Immature natural killer cell (primary cell): ENCODE data around the gene SEMA3F. TPM values are rescaled to one million over a fixed set of nuclear protein-coding genes. Genes with fewer than 3 reads are reported as not detected.

Experiments used
- DNase-seq, 3 donors: peaks; one replicate each; pipeline ENCODE4 v3.0.0; 2022; ENCODE audit warnings: mixed read lengths in 1 of 3
- H3K27ac Mint-ChIP-seq, 6 donors: one replicate each; pipeline ENCODE4 v1.8.0; 2020; ENCODE audit warnings: mixed read lengths in 6 of 6, mild to moderate bottlenecking in 5 of 6, inconsistent platforms in 4 of 6, moderate library complexity in 3 of 6
- H3K27me3 Mint-ChIP-seq, 3 donors: one replicate each; pipeline ENCODE4 v1.8.0; 2020 to 2021; ENCODE audit warnings: low read depth in 3 of 3, mild to moderate bottlenecking in 3 of 3, mixed read lengths in 3 of 3, moderate library complexity in 3 of 3, inconsistent platforms in 1 of 3
- H3K36me3 Mint-ChIP-seq, 3 donors: one replicate each; pipeline ENCODE4 v1.8.0; 2020; ENCODE audit warnings: mixed read lengths in 3 of 3, inconsistent platforms in 2 of 3, mild to moderate bottlenecking in 2 of 3
- H3K4me1 Mint-ChIP-seq, 2 donors: one replicate each; pipeline ENCODE4 v1.8.0; 2020; ENCODE audit warnings: inconsistent platforms in 2 of 2, mild to moderate bottlenecking in 2 of 2, mixed read lengths in 2 of 2, moderate library complexity in 1 of 2
- H3K4me3 Mint-ChIP-seq, 5 donors: one replicate each; pipeline ENCODE4 v1.8.0; 2020; ENCODE audit warnings: mild to moderate bottlenecking in 5 of 5, mixed read lengths in 5 of 5, inconsistent platforms in 3 of 5, moderate library complexity in 3 of 5
- H3K9me3 Mint-ChIP-seq, 6 donors: one replicate each; pipeline ENCODE4 v1.8.0; 2020; ENCODE audit warnings: mild to moderate bottlenecking in 6 of 6, mixed read lengths in 6 of 6, inconsistent platforms in 4 of 6, moderate library complexity in 3 of 6
- polyA plus RNA-seq, 3 donors: library from polyadenylated mRNA; unstranded; fragments of 300-500 nt; fragmentation: Illumina TruSeq; gene quantifications; one replicate each; pipeline ENCODE4 v1.2.3, GENCODE V29; 2021

Gene SEMA3F
- polyA plus RNA-seq, 3 donors from 2014 or later: not detected

DNA sequence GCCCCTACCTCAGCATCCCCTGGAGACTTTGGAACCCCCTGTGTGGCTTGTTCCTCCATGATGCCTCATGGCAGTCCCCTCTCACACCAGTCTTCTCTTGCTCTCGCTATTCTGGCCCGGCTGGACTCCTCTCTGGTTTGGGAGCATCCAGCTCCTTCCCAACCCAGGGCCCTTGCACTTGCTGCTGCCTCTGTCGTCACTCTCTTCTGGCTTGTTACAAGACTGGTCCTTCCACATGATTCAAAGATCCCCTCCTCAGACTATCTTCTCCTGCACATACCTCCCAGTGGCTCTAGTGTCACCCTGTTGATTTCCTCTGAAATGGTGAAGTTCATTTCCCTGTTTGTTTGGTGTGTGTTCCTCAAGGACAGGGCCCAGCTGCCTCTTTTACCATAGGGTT is 74.4 kb downstream of the SEMA3F start:
- Mint-ChIP-seq H3K9me3 (no peaks in the 10 kb centered on the region), H3K36me3 (no peaks in the 10 kb centered on the region), H3K27me3 (peaks cover 2 to 6% (median 6%) of the 10 kb centered on the region in 3 donors), H3K27ac (peak overlapping the region in 2 of 6 donors; percentile 23 to 71), H3K4me3 (peak overlapping the region in 2 of 5 donors; percentile 24 to 26), H3K4me1 (peaks cover 29 to 35% of the 10 kb centered on the region in 2 donors)
- no peak for DNase-seq

DNA sequence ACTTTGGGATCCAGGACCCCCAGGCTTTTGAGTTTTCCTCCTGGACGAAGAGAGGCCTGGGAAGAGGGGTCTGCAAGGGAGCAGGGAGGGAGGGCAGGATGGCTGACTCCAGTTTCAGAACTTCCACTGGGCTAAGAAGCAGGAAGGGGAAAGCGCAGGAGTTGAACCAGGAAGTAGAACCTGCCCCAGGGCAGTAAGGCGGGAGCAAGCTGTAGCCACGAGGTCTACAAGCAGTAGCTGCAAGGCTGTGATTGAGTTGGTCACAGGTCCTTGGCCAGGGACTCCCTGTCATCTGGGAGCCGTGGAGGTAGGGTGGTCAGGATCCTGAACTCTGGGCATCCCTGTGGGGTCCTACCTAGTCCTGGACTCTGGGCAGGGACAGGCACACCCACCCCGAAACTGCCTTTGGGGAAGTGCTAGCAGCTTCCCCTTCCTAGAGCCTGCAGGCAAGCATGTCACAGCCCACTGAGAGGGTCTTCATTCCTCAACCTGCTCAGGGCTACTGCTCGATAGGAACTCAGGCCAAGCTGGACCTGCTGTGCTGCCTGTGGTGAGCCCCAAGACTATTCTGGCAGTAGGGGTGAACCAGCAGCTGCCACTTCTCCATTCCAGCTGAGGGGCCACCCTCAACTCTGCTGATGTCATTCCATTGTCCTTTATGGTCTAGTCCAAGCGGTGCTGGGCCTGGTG is 75.1 kb downstream of the SEMA3F start:
- Mint-ChIP-seq H3K27ac (peak overlapping the region in 1 of 6 donors; percentile 28), H3K4me3 (no peak overlapping the region), H3K36me3 (no peaks in the 10 kb centered on the region), H3K9me3 (no peaks in the 10 kb centered on the region), H3K4me1 (peaks cover 33 to 34% of the 10 kb centered on the region in 2 donors), H3K27me3 (peaks cover 0 to 6% (median 6%) of the 10 kb centered on the region in 3 donors)
- DNase-seq: no peak

- Mint-ChIP-seq H3K27ac (peak overlapping the region in 2 of 6 donors; percentile 3 to 28), H3K4me1 (peaks cover 33 to 38% of the 10 kb centered on the region in 2 donors), H3K27me3 (peaks cover 0 to 10% (median 6%) of the 10 kb centered on the region in 3 donors), H3K9me3 (no peaks in the 10 kb centered on the region), H3K4me3 (peak overlapping the region in 1 of 5 donors; percentile 1), H3K36me3 (no peaks in the 10 kb centered on the region)
- DNase-seq: no peak
Observed at GRCh38 chr3:50230794-50231125, 75.6 kb downstream of the SEMA3F start.

DNA sequence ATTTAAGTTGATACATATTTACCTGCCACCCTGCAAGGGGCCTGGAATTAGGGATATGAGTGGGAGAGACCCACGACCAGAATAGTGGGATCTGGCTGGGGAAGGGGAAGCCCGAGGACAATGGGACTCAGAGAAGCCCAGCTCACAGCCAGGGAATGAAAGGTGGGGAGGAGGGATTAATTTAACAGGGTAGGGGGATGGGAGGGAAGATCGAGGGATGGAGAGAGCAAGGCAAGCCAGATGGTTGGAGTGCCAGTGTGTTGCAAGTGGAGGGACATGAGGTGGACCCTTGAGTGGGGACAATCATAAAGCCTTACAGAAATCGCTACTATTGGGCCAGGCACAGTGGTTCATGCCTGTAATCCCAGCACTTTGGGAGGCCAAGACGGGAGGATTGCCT is 76.5 kb downstream of the SEMA3F start:
- Mint-ChIP-seq H3K27me3 (peaks cover 0 to 13% (median 0%) of the 10 kb centered on the region in 3 donors), H3K36me3 (no peaks in the 10 kb centered on the region), H3K9me3 (no peaks in the 10 kb centered on the region), H3K27ac (no peak overlapping the region), H3K4me1 (peaks cover 28 to 32% of the 10 kb centered on the region in 2 donors), H3K4me3 (no peak overlapping the region)
- no peak for DNase-seq

GRCh38 chr3:50232303-50232702 is 77.2 kb downstream of the SEMA3F start:
- no peak for DNase-seq
- H3K4me3 Mint-ChIP-seq: no peak overlapping the region
- peak overlapping the region in 1 of 6 donors; percentile 32 for H3K27ac Mint-ChIP-seq
- H3K9me3 Mint-ChIP-seq: no peaks in the 10 kb centered on the region
- peaks cover 21 to 27% of the 10 kb centered on the region in 2 donors for H3K4me1 Mint-ChIP-seq
- no peaks in the 10 kb centered on the region for H3K36me3 Mint-ChIP-seq
- peaks cover 0 to 7% (median 0%) of the 10 kb centered on the region in 3 donors for H3K27me3 Mint-ChIP-seq

DNA sequence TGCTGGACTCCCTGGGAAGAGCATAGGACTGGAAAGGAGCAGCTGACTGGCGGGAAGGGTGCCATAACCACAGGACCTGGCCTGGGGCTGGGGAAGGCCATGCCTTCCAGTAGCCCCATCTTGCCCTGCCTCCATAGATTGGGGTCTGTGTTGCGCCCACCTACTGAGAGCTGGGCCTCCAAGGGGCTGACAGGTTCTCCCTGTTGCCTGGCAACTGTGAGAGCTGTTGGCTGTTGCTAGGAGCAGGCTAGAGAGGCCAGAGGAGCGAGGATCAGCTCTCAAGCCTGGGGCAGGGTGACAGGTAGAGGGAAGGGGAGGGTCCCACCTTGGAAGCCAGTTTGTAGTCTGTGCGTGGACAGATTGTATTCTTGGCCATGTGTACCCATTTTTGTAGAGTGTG is 78.1 kb downstream of the SEMA3F start:
- peaks cover 0 to 7% (median 5%) of the 10 kb centered on the region in 3 donors for H3K27me3 Mint-ChIP-seq
- no peaks in the 10 kb centered on the region for H3K36me3 Mint-ChIP-seq
- H3K4me3 Mint-ChIP-seq: no peak overlapping the region
- peak overlapping the region in 2 of 6 donors; percentile 67 for H3K27ac Mint-ChIP-seq
- no peak for DNase-seq
- H3K9me3 Mint-ChIP-seq: no peaks in the 10 kb centered on the region
- H3K4me1 Mint-ChIP-seq: peaks cover 20 to 26% of the 10 kb centered on the region in 2 donors

- peaks cover 38 to 46% of the 10 kb centered on the region in 2 donors for H3K4me1 Mint-ChIP-seq
- no peaks in the 10 kb centered on the region for H3K9me3 Mint-ChIP-seq
- H3K27me3 Mint-ChIP-seq: peaks cover 0 to 7% (median 5%) of the 10 kb centered on the region in 3 donors
- DNase-seq: peak; percentile 99
- peak within 1 kb of the TSS; percentile 91 to 96 (median 94) for H3K27ac Mint-ChIP-seq
- H3K4me3 Mint-ChIP-seq: peak within 1 kb of the TSS; percentile 96 to 99 (median 97)
- H3K36me3 Mint-ChIP-seq: no peaks in the 10 kb centered on the region
Observed at GRCh38 chr3:50235716-50236483, 80.8 kb downstream of the SEMA3F start, which contains the start of gene GNAI2. Gene GNAI2, plus strand, starts transcription at chr3:50236204. Its CDS starts 132 bp downstream, at chr3:50236336.

DNA sequence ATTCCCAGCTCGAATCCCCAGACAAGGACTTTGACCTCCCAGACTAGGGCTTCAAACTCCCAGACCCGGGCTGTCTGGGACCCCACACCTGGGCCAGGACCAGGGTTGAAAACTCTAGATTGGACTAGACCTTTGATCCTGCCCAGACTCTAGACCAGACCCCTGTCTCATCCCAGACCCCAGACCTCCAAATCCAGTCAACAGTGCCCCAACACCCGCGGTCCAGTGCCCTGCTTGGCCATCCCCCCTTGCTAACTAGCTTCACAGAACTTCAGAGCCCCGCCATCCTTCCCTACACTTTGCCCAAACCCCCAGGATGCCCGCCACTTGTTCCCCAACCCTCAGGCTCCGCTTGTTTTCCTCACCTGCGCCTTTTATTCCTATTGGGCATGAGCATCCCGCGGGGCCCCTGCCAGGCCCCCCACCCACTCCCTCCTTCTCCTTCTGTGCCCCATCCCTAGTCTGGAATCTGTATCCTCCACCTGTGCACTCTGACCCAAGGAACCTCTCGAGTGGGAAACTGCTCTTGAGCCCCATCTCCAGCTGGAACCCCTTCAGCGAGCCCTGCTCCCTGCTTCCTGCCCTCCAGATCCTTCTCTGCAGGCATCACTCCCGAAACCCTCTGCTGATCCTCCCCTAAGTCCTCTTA is 81.5 kb downstream of the SEMA3F start:
- Mint-ChIP-seq H3K27me3 (peaks cover 0 to 9% (median 5%) of the 10 kb centered on the region in 3 donors), H3K36me3 (no peaks in the 10 kb centered on the region), H3K27ac (peak overlapping the region; percentile 90 to 96 (median 94))

DNA sequence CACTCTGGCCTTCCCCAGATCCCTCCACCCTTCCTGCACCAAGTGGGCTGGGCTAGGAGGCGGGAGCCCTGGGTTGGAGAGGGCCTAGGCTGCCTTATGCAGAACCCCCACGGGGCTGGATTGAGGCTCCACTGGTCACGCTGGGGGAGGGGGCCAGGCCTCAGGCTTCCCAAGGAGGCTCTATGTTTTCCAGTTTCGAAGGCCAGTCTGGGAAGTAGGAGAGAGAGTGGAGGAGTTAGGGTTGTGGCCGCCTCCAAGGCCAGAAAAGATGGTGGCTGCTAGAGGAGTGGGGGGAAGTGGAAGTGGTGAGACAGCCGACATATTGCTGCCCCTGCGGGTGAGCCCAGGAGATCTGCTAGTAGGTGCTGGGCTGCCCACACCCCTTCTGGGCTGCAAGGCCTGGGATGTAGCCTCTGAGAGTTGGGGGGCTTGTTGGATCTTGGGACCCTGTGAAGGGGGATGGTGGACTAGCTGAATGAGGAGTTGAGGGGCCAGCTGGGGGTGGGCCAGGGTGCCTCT is 82.1 kb downstream of the SEMA3F start:
- Mint-ChIP-seq H3K4me3 (peak overlapping the region; percentile 96 to 99 (median 97)), H3K36me3 (no peaks in the 10 kb centered on the region), H3K9me3 (no peaks in the 10 kb centered on the region), H3K27me3 (peaks cover 0 to 9% (median 6%) of the 10 kb centered on the region in 3 donors), H3K27ac (peak overlapping the region; percentile 90 to 96 (median 94)), H3K4me1 (peaks cover 50 to 59% of the 10 kb centered on the region in 2 donors)
- DNase-seq: peak; percentile 37 to 39 (median 38)

More for the DNA sequence above, 81.5 kb downstream of the SEMA3F start:
- DNase-seq: no peak
- Mint-ChIP-seq H3K9me3 (no peaks in the 10 kb centered on the region), H3K4me3 (peak overlapping the region; percentile 96 to 99 (median 97)), H3K4me1 (peaks cover 44 to 53% of the 10 kb centered on the region in 2 donors)

DNA sequence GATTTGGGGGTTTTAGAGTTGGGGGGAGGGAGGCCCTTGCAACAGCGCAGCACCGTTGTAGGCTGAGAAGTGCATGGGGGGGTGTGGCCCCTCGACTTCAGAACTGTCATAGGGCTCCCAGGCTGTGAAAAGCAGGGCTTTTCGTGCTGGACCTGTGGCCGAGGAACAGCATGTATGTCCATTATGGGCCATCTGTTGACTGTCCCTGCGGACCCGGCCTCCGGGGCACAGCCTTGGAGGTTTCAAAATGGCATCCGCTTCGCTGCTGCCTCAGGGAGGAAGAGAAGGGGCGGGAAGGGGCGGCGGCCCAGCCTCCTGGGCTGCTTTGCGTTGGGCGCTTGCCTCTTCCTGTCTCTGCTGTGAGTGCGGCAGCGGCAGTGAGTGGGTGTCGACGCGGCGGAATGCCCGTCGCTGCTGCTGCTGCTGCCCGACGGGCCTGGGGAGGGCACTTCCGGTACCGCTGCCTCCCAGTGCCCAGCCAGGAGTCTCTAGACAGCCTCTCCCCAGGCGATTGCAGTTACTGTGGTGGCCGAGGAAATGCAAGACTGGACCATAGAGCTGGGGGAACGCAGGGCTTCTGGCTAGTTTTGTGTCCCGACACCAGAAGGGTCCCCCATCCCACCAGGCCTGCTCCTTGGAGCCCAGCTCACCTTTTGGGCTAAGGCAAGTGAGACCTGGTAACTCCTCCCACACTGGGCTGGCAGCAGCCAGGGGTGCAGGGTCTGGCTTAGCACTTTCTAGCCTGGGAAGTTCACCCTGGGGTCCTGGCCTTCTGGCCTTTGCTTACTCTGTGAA is 82.8 kb downstream of the SEMA3F start:
- H3K9me3 Mint-ChIP-seq: no peaks in the 10 kb centered on the region
- peak overlapping the region; percentile 90 to 96 (median 94) for H3K27ac Mint-ChIP-seq
- H3K4me3 Mint-ChIP-seq: peak overlapping the region; percentile 96 to 99 (median 97)
- peaks cover 57 to 67% of the 10 kb centered on the region in 2 donors for H3K4me1 Mint-ChIP-seq
- DNase-seq: peak; percentile 85 to 86 (median 86)
- no peaks in the 10 kb centered on the region for H3K36me3 Mint-ChIP-seq
- peaks cover 0 to 10% (median 9%) of the 10 kb centered on the region in 3 donors for H3K27me3 Mint-ChIP-seq

- H3K4me1 Mint-ChIP-seq: peaks cover 64 to 71% of the 10 kb centered on the region in 2 donors
- H3K9me3 Mint-ChIP-seq: no peaks in the 10 kb centered on the region
- H3K36me3 Mint-ChIP-seq: no peaks in the 10 kb centered on the region
- H3K4me3 Mint-ChIP-seq: peak overlapping the region; percentile 96 to 99 (median 97)
- peaks cover 0 to 10% (median 9%) of the 10 kb centered on the region in 3 donors for H3K27me3 Mint-ChIP-seq
- DNase-seq: no peak
- peak overlapping the region; percentile 90 to 96 (median 94) for H3K27ac Mint-ChIP-seq
Observed at GRCh38 chr3:50238549-50239026, 83.5 kb downstream of the SEMA3F start.
